ENCODE results near the gene TTF1. TPM values are rescaled to one million over a fixed set of nuclear protein-coding genes. Genes with fewer than 3 reads are reported as not detected.
"Not testable (repeated sequence)": the region's sequence is repeated elsewhere in the genome, so short reads cannot be mapped to it uniquely, and the experiment has no call there.

Gene TTF1
- total RNA-seq, 1 donor from 2014 or later, result 15.6 TPM

GRCh38 chr9:132377769-132378168, 28.9 kb downstream of the TTF1 start:
- DNase-seq (ENCODE audit: low spot score); ATAC-seq; intact Hi-C loops (cut with DNase I): not testable (repeated sequence)

GRCh38 chr9:132372177-132373095, 34.2 kb downstream of the TTF1 start:
- DNase-seq (ENCODE audit: low spot score), result no peak
- peak; percentile 95 for ATAC-seq
- intact Hi-C loops (cut with DNase I), result no loop called here

- ATAC-seq (no peak), DNase-seq (ENCODE audit: low spot score) (no peak)
- intact Hi-C loops (cut with DNase I), result no loop called here
Measured at GRCh38 chr9:132370592-132370991, 36.0 kb downstream of the TTF1 start.

GRCh38 chr9:132369421-132369820, 37.2 kb downstream of the TTF1 start:
- no peak for DNase-seq (ENCODE audit: low spot score)
- no peak for ATAC-seq
- intact Hi-C loops (cut with DNase I), result no loop called here

- DNase-seq (ENCODE audit: low spot score) (no peak), ATAC-seq (no peak)
- intact Hi-C loops (cut with DNase I), result no loop called here
Measured at GRCh38 chr9:132367613-132368313, 38.9 kb downstream of the TTF1 start.

- DNase-seq (ENCODE audit: low spot score) (no peak), ATAC-seq (no peak)
- intact Hi-C loops (cut with DNase I), result no loop called here
Measured at GRCh38 chr9:132366481-132366880, 40.2 kb downstream of the TTF1 start.

- intact Hi-C loops (cut with DNase I), result no loop called here
- ATAC-seq, result no peak
- DNase-seq (ENCODE audit: low spot score), result no peak
Measured at GRCh38 chr9:132365986-132366385, 40.7 kb downstream of the TTF1 start.

GRCh38 chr9:132364068-132364467, 42.6 kb downstream of the TTF1 start:
- DNase-seq (ENCODE audit: low spot score) (no peak), ATAC-seq (no peak)
- intact Hi-C loops (cut with DNase I), result no loop called here

- no peak for DNase-seq (ENCODE audit: low spot score)
- intact Hi-C loops (cut with DNase I), result no loop called here
- no peak for ATAC-seq
Measured at GRCh38 chr9:132357764-132358163, 48.9 kb downstream of the TTF1 start.

GRCh38 chr9:132356324-132356924, 50.2 kb downstream of the TTF1 start:
- intact Hi-C loops (cut with DNase I), result no loop called here
- ATAC-seq, result no peak
- no peak for DNase-seq (ENCODE audit: low spot score)

- DNase-seq (ENCODE audit: low spot score), result peak; percentile 98
- ATAC-seq, result peak; percentile 99
- intact Hi-C loops (cut with DNase I), result no loop called here
Measured at GRCh38 chr9:132354637-132355355, 51.8 kb downstream of the TTF1 start, which contains the start of gene SETX. SETX (minus strand) TSS chr9:132354986; CDS start chr9:132349428, 5,558 bp downstream.

GRCh38 chr9:132351404-132352045, 55.1 kb downstream of the TTF1 start:
- DNase-seq (ENCODE audit: low spot score) (no peak), ATAC-seq (no peak)
- intact Hi-C loops (cut with DNase I), result no loop called here

GRCh38 chr9:132350861-132351315, 55.8 kb downstream of the TTF1 start:
- intact Hi-C loops (cut with DNase I), result no loop called here
- ATAC-seq, result no peak
- no peak for DNase-seq (ENCODE audit: low spot score)

GRCh38 chr9:132348676-132349075, 58.0 kb downstream of the TTF1 start:
- intact Hi-C loops (cut with DNase I), result no loop called here
- ATAC-seq, result no peak
- no peak for DNase-seq (ENCODE audit: low spot score)

GRCh38 chr9:132346177-132346576, 60.5 kb downstream of the TTF1 start:
- DNase-seq (ENCODE audit: low spot score) (no peak), ATAC-seq (no peak)
- intact Hi-C loops (cut with DNase I), result no loop called here

GRCh38 chr9:132341177-132341840, 65.3 kb downstream of the TTF1 start:
- intact Hi-C loops (cut with DNase I), result no loop called here
- no peak for ATAC-seq
- no peak for DNase-seq (ENCODE audit: low spot score)

- intact Hi-C loops (cut with DNase I), result no loop called here
- DNase-seq (ENCODE audit: low spot score), result no peak
- ATAC-seq, result no peak
Measured at GRCh38 chr9:132334364-132334763, 72.3 kb downstream of the TTF1 start.

- no peak for ATAC-seq
Measured at GRCh38 chr9:132333556-132333955, 73.1 kb downstream of the TTF1 start.

More at GRCh38 chr9:132333556-132333955, 73.1 kb downstream of the TTF1 start:
- no peak for DNase-seq (ENCODE audit: low spot score)
- intact Hi-C loops (cut with DNase I), result no loop called here
